A549 treated with dexamethasone at 1 μM for 4 hours (cell line): ENCODE data around the gene SLC17A2. TPM values are rescaled to one million over a fixed set of nuclear protein-coding genes. Genes with fewer than 3 reads are reported as not detected.

Source experiments
- total RNA-seq: library from RNA; stranded (reverse); fragments of 200-300 nt; extraction: Qiagen RNA extraction; gene quantifications from 5 replicates; pipeline ENCODE4 v1.2.3, GENCODE V29; 2022

Gene SLC17A2
- not detected in 5 replicates for total RNA-seq

GRCh38 chr6:25930532-25931410 lies at the start of gene SLC17A2:
Gene SLC17A2 (minus strand): TSS chr6:25930691. CDS start chr6:25925796, 4,895 bp downstream.

GRCh38 chr6:25962149-25963127 lies 31.9 kb upstream of the SLC17A2 start, which contains the start of gene TRIM38:
Gene TRIM38 (plus strand): TSS chr6:25962802. CDS start chr6:25966523, 3,721 bp downstream.

GRCh38 chr6:25874118-25874517 lies 56.4 kb downstream of the SLC17A2 start, which contains the start of gene SLC17A3:
Gene SLC17A3 (minus strand): TSS chr6:25874243. CDS start chr6:25868387, 5,856 bp downstream.

Other genes starting within 250 kb of the SLC17A2 start
- gene SLC17A4, start 175.9 kb downstream of the SLC17A2 start, total RNA-seq: 0.02 TPM in 1 of 5 replicates, not detected in the others
- gene SLC17A1, start 98.6 kb downstream of the SLC17A2 start, total RNA-seq: 0.09 TPM in 1 of 5 replicates, not detected in the others
- 0.86 to 1.3 TPM (median 1.1 TPM) in 5 replicates for gene SLC17A3, start 56.4 kb downstream of the SLC17A2 start, total RNA-seq
- gene TRIM38, start 32.1 kb upstream of the SLC17A2 start, total RNA-seq: 1.7 to 2.0 TPM (median 1.9 TPM) in 5 replicates
- gene HFE, start 156.7 kb upstream of the SLC17A2 start, total RNA-seq: 11.0 to 15.1 TPM (median 14.1 TPM) in 5 replicates